Measurements from ENCODE around the gene IGFBP7. TPM values are rescaled to one million over a fixed set of nuclear protein-coding genes. Genes with fewer than 3 reads are reported as not detected.
A peak's percentile ranks its signal among the peaks of the same experiment; 100 is the strongest.
"Not testable (repeated sequence)": the region's sequence is repeated elsewhere in the genome, so short reads cannot be mapped to it uniquely, and the experiment has no call there.

Gene IGFBP7
- polyA plus RNA-seq, 10 donors = 110 to 173 (median 127) TPM

DNA sequence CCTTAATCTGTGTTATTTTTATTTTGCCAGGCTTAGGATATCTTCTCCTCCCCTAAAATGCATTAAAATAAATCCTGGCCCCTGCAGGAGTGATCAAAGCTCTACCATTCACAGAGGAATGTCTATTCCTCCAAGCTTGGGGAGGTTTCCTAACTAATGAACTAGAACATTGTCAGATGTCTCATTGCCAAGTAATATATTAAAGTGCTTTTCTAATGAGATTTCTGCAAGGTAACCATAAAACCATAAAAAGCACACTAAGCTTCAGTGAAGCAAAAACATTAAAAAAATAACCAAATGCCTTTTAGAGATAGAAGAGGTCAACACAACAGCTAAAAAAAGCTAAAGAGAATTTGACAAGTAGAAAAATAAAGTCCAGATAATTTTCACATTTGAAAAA, 34.8 kb downstream of the IGFBP7 start:
- no peak for DNase-seq

DNA sequence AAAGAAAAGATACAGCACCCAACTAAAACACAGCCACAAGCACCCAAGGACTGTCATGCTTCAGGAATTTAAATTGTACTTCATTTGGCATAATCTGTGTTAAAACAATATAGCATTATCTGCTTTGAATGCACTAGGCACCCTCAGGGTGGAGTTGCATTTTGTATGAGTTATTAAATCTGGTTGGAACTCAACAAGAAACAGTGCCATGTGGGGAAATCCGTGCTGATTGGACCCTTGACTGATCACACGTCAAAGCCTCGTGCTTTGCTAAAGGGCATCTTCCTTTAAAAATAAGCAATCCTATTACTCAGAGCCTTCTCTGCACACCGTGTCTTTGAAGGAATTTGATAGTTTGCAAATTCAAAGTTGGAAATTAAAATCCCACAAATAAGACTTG, 35.4 kb downstream of the IGFBP7 start:
- DNase-seq = no peak

DNA sequence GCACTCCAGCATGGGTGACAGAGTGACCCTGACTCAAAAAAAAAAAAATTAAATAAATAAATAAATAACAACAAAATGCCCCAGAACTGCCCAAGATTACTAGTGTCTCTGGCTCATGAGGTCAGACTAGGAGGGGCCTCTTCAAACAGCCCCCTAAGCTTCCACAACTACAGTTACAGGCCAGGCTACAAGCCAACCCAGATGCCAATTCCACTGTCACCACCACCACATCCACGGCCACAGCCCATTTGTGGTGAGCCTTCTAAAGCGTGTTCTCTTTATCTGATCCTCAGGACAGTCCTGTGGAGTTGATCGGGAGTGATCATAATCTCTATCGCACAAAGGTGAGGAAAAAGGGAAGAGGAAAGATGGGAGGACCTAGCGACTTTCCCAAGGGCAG, 36.6 kb downstream of the IGFBP7 start:
- no peak for DNase-seq

DNA sequence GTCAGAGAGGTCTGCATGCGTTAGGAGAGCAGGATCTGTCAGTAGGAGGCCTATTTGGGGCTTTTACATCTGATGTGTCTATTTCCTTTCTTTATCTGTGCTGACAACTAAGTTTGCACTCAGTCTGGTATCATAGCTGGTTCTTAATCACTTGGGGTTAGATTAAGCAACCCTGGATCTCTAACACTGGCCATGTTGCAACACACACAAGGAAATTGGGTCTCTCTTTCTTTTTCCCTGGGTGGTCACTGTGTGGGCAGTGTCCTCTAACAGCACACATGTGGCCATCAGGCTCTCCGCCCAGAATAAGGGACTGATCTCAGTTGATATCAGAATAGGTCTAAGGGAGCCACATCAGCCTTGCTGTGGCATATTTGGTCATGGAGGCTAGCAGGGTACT, 38.9 kb downstream of the IGFBP7 start:
- no peak for DNase-seq

DNA sequence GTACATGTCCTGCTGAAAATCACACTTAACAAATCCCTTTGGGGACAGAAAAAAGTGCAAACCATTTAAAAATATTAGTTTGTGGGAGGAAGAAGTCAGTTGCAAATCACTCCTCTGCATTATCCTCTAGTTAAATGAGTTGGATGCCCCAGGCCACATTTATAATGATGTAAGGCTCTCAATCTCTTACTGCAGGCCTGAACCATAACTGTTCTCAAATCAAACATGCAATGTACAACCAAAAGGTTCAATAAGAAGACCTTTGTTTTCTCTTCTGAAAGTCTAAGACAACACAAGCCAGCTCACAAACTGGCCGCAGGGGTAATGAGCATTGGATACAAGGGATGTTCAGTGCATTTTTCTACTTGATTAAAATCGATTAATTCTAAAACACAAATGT, 39.7 kb downstream of the IGFBP7 start:
- DNase-seq = no peak

DNA sequence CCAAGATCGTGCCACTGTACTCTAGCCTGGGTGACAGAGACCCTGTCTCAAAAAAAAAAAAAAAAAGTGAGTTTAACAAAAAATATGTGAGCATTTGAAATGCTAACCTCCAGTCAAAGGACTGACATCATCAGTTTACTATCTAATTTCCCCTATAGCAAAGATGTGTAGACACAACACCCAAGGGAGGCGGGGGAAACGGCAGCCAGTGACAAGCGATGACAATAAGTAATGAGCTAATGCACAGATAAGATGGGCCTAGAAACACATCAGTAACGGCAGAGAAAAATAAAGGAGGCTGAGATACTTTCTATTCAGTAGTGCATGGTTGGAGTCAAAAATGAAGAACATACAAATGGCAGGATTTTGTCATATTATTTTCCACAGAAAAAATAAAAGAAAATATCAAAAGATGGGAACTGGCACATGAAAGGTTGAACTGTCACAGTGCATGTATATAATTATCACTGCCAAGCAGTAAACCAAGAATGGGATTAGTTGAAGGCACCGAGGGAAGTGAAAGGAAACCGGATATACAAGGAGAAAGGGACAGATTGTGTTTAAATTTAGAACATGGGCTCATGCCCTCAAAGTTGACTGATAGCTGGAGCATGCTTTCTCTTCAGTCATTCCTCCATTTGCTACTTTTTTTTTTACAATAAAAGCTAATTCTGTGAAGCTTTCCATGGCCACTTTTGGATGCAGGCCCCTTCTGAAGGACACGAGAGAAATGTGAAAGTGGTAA, 41.8 kb downstream of the IGFBP7 start:
- DNase-seq = no peak

DNA sequence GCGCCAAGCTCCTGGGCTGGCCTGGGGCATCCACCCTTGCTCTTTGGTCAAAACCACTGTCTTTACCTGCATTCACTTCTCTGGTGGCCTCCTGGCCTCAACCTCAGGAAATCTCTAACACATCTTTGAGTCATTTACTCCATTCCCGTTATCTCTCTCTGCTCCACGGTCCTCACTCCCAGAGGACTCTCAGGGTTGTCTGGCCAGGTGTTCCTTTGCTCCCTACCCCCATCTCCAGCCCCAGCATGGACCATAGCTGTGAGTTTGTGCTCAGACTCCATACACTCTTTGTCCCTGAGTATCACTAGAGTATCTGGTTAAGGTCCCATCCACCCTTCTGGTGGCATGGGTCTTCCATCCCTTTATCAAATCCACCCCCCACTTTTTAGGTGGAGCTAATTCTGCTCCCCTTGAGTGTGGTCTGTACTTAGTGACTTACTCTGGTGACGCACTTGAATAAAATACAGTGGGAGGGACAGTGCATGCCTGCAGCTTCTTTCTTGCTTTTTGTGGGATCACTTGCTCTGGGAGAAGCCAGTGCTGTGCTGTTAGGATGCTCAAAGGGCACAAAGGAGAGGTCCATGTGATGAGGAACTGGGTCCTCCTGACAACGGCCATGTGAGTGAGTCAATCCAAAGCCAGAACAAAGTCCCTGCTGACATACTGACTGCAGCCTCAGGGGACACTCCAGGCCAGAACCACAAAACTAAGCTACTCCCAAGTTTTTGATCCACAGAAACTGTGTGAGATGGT, 44.3 kb downstream of the IGFBP7 start:
- DNase-seq = no peak

DNA sequence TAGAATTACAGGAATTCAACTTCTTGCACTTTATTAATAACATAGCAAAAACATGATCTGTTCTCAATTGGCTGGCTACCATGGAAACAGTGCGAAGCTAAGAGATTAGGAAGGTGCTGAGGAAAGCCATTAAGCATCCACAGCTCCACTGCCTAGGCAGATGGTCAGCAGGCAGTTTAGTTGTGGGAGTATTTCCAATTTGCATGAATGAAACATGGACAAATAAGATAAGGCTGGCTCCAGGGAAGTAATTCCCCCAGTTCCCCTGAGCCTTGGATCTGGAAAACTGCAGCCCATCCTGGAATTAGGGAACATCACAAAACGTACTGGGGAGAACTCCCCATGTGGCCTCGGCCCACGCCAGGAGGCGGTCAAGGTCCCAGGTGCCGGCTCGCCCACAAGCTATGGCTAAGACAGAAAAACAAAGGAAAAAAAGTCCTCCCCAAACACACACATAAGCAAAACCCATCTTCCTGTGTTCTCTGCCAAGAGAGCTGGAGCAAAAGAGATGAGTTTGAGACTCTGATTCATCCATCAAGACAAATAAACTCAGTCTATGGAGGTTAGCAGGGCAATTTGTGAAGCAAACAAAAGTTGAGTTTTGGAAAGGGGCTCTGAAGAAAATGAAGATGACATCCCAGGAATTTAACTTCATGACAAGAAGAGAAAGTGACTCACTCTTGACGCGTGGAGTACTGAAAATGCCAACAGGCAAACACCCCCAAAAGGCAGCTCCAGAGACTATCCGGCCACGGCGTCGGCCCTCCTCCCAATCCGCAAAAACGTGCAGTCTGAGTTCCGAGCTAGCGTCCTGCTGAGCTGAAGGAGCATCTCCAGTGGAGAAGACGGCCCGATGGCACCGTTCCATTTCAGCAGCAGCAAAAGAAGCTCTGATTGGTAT, 45.1 kb downstream of the IGFBP7 start:
- DNase-seq = peak; percentile 42 to 85 (median 70)

DNA sequence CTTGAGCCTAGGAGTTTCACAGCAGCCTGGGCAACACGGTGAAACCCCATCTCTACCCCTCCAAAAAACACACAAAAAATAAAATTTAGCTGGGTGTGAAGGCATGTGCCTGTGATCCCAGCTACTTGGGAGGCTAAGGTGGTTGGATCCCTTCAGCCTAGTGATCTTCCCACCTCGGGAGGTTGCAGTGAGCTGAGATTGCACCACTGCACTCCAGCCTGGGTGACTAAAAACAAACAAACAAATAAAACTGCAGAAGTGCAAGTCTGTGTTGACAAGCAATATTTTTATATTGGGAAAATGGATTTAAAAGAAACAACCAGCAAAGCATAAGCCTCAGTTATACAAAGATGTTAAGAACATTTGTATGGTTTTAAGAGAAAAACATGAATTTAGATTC, 46.1 kb downstream of the IGFBP7 start:
- no peak for DNase-seq

DNA sequence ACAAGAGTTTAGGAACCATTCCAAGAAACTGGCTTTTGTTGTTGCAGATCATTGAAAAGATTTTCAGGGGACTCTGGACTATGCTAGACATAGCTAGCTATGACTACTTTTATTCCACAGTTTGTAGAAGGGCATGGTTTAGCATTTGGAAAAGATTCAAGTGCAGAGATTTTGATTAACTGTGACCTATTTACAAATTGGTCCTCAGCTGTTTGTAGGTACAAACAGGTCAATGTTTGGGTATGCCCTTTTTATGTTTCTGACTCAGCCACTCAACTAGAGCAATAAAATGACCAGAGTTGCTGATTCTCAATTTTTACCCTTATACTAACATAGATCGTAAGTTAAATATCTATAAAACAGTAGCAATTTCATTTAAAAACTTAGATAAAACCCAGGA, 46.7 kb downstream of the IGFBP7 start:
- no peak for DNase-seq

DNA sequence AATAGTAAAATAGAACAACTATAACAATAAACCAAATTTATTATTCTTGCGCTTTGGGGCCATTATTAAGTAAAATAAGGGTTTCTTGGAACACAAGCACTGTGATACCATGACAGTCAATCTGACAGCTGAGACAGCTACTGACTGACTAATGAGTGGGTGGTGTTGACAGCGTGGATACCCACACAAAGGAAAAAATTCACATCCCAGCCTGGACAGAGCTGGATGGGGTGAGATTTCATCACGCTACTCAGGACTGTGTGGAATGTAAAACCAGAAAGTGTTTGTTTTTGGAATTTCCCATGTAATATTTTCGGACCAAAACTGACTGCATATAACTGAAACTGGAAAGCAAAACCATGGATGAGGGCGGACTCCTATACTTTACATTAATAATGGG, 48.8 kb downstream of the IGFBP7 start:
- no peak for DNase-seq

DNA sequence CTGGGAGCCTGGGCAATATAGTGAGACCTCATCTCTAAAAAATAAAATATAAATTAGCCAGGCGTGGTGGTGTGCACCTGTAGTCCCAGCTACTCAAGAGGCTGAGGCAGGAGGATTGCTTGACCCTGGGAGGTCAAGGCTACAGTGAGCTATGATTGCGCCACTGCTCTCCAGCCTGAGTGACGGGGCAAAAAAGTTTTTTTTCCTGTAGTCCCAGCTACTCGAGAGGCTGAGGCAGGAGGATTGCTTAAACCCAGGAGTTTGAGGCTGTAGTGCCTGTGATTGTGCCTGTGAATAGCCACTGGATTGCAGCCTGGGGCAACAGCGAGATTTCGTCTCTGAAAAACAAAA, 49.5 kb downstream of the IGFBP7 start:
- not testable (repeated sequence) for DNase-seq

DNA sequence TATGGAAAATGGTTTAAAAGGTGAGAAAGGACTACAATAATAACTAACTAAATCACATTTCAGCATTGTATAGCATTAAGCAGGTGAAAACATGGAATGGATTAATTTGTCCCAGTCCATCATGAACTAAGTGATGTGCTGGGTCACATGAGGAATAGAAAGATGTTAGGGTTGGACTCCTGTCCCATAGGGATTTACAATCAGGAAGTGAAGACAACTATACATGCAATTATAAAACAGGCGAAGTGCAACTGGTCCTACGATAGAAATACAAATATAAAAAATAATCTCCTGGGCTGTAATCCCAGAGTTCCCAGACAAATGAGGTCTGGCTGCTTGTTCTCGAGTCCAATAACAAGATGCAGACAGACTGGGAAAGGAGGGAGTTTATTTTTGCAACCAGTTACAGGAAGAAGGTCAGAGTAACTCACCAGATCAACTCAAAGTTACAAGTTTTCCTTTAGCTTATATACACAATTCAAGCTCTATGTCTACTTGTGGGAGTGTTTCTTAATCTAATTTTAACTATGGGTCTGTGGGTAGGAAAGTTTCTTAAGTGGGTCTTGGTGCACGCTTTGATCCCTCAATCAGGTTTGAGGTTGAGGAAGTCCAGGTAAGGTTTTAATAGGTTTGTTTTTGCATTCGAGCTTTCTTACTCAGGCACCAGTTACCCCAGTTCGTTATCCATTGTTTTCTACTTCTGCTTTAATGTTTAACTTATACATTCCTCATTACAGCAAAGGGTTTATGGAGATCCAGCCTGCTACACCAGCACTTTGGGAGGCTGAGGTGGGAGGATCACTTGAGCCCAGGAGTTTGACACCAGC, 50.1 kb downstream of the IGFBP7 start:
- DNase-seq = no peak

DNA sequence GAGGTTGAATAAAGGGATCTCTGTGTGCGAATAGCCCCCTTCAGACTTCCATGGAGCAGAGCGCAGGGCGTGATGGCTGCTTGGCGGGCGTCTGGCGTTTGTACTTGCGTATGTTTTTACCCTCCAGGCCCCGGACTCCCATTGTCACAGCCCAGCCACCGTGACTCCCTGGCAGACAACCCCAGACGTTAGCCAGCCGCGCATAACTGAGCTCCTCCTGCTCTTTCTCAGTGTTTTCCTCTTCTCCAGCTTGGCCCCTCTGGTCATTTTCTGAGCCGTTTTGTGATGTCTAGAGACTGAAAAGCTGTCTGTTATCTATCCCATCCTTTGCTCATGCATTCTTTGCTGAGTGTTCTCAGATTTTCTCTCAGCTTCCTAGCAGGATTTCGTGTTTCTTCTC, 54.3 kb downstream of the IGFBP7 start:
- no peak for DNase-seq

DNA sequence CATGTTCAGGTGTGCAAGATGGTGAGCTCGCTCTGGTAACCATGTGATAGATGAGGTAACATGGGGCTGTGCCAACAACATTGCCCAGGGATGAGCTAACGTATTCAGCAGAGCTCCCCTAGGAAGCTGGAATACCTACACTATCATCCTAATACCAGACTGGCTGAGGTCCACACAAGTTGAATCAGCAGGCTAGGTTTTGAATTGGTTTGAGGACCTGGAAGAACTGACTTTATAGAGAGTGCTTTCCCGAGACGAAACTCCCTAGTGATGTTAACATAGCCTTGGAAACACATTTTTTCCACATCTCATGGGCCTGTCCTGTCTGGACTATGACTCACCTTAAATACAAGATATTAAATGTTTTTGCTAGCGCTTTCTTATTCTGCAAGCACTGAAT, 56.7 kb downstream of the IGFBP7 start:
- no peak for DNase-seq

DNA sequence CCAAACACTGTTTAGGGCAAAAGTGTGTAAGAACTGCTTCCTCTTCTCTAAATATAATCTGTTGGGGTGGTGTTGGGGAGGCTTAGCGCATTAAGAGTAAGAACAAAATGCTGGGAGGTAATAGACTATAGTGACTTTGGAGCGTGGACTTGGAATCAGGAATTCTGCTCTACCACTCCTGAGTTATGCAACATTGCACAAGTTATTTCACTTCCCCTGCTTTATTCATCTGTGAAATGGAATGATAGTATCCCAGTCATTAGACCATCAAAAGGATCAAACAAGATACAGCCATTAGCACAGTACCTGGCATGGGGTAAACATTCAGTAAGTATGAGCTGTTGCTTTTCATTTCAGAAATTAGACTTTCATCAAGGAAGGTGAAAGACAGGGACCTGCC, 58.7 kb downstream of the IGFBP7 start:
- no peak for DNase-seq

DNA sequence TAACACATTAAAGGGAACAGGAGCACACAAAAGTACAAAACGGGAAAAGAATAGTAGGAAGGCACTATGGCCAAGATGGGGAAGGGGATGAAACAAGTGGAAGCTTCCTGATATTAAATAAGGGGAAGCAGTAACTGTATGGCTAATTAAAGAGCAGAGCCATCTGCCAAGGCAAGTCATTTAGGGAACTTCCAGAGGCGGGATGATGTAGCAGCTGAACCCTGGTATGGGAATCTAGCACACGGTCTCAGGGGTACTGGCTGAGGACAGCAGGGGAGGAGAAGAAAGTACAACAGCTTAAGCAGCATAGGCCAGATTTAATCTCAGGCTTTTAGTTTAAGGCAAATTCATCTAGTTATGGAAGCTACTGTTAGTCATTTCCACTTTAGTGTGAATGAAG, 59.1 kb downstream of the IGFBP7 start:
- peak in 2 of 3 donors; percentile 12 to 45 for DNase-seq

DNA sequence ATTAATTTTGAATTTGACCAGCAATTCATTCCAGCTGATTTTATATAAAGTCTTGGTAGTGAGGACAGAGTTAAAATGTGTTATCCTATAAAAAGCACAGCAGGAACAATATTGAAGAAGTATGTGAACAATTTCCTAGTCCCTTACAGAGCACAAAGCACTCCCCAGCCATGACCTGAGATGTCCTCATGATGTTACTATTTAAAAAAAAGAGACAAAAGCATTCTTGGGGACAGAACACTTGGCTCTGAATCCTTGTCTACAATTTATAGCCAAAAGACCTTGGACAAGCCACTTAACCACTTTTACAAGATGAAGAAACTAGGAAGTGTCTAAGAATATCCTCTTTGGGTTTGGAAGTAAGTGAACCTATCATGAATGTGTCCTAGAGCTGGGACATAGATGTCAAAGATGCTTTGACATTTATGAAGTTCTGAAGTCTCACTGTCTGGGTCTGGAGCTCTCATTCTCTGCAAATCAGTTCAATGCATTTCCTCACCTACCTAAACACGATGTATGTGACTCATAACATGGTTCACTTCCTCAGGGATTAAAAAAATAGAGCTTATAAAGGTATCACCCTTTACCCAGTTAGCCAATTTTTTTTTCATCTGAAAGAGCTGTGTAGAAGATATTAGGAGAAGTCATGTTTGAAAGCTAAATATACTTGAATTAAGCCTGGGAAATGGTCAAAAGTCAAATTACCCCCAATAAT, 61.4 kb downstream of the IGFBP7 start:
- DNase-seq = no peak

DNA sequence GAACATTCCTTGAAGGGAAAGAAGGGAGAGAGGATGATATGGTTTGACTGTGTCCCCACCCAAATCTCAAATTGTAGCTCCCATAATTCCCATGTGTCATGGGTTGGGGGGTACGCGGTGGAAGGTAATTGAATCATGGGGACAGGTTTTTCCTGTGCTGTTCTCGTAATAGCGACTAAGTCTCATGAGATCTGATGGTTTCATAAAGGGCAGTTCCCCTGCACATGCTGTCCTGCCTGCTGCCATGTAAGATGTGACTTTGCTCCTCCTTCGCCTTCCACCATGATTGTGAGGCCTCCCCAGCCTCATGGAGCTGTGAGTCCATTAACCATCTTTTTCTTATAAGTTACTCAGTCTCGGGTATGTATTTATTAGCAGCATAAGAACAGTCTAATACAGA, 63.1 kb downstream of the IGFBP7 start:
- not testable (repeated sequence) for DNase-seq

DNA sequence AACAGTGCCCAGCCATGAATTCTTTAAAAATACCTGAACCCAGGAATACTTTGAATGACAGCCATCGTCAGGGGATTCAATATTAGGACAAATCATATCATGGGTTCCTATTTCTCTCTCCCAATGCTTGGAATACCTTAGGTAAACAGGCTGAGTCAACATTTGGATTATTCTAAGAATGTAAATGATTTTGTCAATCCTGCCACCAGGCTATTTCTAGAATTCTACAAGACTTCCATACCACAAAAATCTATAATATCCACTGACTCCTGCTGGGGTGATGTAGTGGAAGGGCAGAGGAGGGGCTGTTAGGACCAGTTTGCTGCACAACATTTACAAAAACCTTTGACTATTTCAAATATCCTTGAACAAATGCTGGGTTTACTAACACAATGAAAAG, 65.2 kb downstream of the IGFBP7 start:
- DNase-seq = peak in 1 of 3 donors; percentile 74

DNA sequence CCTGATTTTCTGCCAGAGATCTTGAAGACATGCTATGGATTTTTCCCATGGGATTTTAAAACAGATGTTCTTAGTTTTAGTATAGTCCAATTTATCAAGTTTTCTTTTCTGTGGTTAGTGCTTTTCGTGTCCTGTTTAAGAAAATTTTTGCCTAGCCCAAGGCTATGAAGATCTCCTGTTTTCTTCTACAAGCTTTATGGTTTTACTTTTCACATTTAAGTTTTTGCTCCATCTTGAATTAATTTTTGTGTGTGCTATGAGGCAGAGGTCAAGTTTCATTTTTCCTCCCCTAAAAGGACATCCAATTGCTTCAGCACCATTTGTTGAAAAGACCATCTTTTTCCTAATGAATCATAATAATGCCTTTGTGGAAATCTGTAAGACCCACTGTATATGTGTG, 65.9 kb downstream of the IGFBP7 start:
- peak in 1 of 3 donors; percentile 76 for DNase-seq

All from muscle of back (tissue), 11 donors.